Mesendoderm (in vitro differentiated cells): ENCODE measurements around the gene C11orf54.

Experiments used
- DNase-seq: peaks from one replicate; pipeline ENCODE4 v3.0.0; 2013
- H2AK5ac ChIP-seq: 2 replicates; pipeline ENCODE4 v1.6.1; 2013; ENCODE audit warnings: low read length, inconsistent platforms
- H2BK120ac ChIP-seq: 2 replicates; pipeline ENCODE4 v1.6.1; 2013; ENCODE audit warnings: low read depth, mild to moderate bottlenecking, low read length, moderate library complexity, mixed read lengths
- H2BK15ac ChIP-seq: replicated peaks from 2 replicates; pipeline ENCODE4 v1.6.1; 2013; ENCODE audit warnings: low read depth, mild to moderate bottlenecking, moderate library complexity
- H2BK5ac ChIP-seq: 2 replicates; pipeline ENCODE4 v1.6.1; 2013; ENCODE audit warnings: low read length, inconsistent platforms
- H3K18ac ChIP-seq: 2 replicates; pipeline ENCODE4 v1.6.1; 2013; ENCODE audit warnings: mild to moderate bottlenecking, low read length, mixed read lengths
- H3K23ac ChIP-seq: one replicate; pipeline ENCODE4 v1.6.1; 2013; ENCODE audit warnings: low read length
- H3K27ac ChIP-seq: 2 replicates; pipeline ENCODE4 v1.5.1; 2013; ENCODE audit warnings: low read depth, mild to moderate bottlenecking, inconsistent platforms, low read length, moderate library complexity
- H3K27me3 ChIP-seq: 2 replicates; pipeline ENCODE4 v1.6.1; 2013; ENCODE audit warnings: low read length, control low read depth, mild to moderate bottlenecking, inconsistent platforms; ENCODE audit not compliant: insufficient read depth, poor library complexity
- H3K36me3 ChIP-seq: 2 replicates; pipeline ENCODE4 v1.6.1; 2013; ENCODE audit warnings: low read length, inconsistent platforms; ENCODE audit not compliant: control insufficient read depth, insufficient read depth
- H3K4ac ChIP-seq: one replicate; pipeline ENCODE4 v1.6.1; 2013; ENCODE audit warnings: low read depth, mild to moderate bottlenecking, low read length, moderate library complexity
- H3K4me1 ChIP-seq: 2 replicates; pipeline ENCODE4 v1.6.1; 2013; ENCODE audit warnings: low read depth, low read length, inconsistent platforms; ENCODE audit not compliant: control insufficient read depth
- H3K4me2 ChIP-seq: 2 replicates; pipeline ENCODE4 v1.6.1; 2013; ENCODE audit warnings: low read length
- H3K4me3 ChIP-seq: 2 replicates; pipeline ENCODE4 v1.5.1; 2013; ENCODE audit warnings: mild to moderate bottlenecking, low read length
- H3K56ac ChIP-seq: one replicate; pipeline ENCODE4 v1.6.1; 2013; ENCODE audit warnings: low read length
- H3K79me1 ChIP-seq: 2 replicates; pipeline ENCODE4 v1.6.1; 2013; ENCODE audit warnings: low read length, inconsistent platforms
- H3K79me2 ChIP-seq: 2 replicates; pipeline ENCODE4 v1.6.1; 2013; ENCODE audit warnings: mild to moderate bottlenecking, low read length; ENCODE audit not compliant: control insufficient read depth, insufficient read depth
- H3K9ac ChIP-seq: 2 replicates; pipeline ENCODE4 v1.6.1; 2013; ENCODE audit warnings: low read length, inconsistent platforms
- H4K5ac ChIP-seq: one replicate; pipeline ENCODE4 v1.6.1; 2013; ENCODE audit warnings: low read length
- H4K8ac ChIP-seq: one replicate; pipeline ENCODE4 v1.6.1; 2013; ENCODE audit warnings: low read depth, mild to moderate bottlenecking, control low read depth, low read length, moderate library complexity
- WGBS: extraction: QIAGEN DNeasy Blood & Tissue Kit; methylation state at CpG from one replicate; pipeline ENCODE4 v1.1.7; 2013; ENCODE audit warnings: low lambda C conversion rate, missing lambda C conversion rate; ENCODE audit not compliant: insufficient coverage; ENCODE audit errors: extremely low coverage; 5-methylcytosine and 5-hydroxymethylcytosine counted together

Gene C11orf54

GRCh38 chr11:93736129-93736528 lies 5.3 kb upstream of the C11orf54 start:
- H2BK5ac ChIP-seq: no peak overlapping the region
- H3K4me3 ChIP-seq: no peak overlapping the region
- no peak overlapping the region for H3K23ac ChIP-seq
- no peak for DNase-seq
- no peaks in the 10 kb centered on the region for H3K4me1 ChIP-seq
- H3K18ac ChIP-seq: no peak overlapping the region
- H2BK15ac ChIP-seq: no peak overlapping the region
- H3K9ac ChIP-seq: no peak overlapping the region
- H3K4ac ChIP-seq: no peak overlapping the region
- no peak overlapping the region for H2AK5ac ChIP-seq
- H3K79me2 ChIP-seq: peaks cover 50% of the 10 kb centered on the region
- no peaks in the 10 kb centered on the region for H3K27me3 ChIP-seq
- no peak overlapping the region for H3K27ac ChIP-seq
- peaks cover 13% of the 10 kb centered on the region for H3K36me3 ChIP-seq
- no peak overlapping the region for H4K8ac ChIP-seq
- no peak overlapping the region for H3K4me2 ChIP-seq
- no peak overlapping the region for H2BK120ac ChIP-seq
- H3K79me1 ChIP-seq: no peaks in the 10 kb centered on the region
- no peak overlapping the region for H4K5ac ChIP-seq
- no peak overlapping the region for H3K56ac ChIP-seq

GRCh38 chr11:93737904-93738612 lies 3.4 kb upstream of the C11orf54 start:
- Histone ChIP-seq H2BK5ac (no peak overlapping the region), H2BK15ac (no peak overlapping the region), H3K18ac (no peak overlapping the region), H3K36me3 (peaks cover 13% of the 10 kb centered on the region), H3K4me1 (no peaks in the 10 kb centered on the region), H4K8ac (no peak overlapping the region), H3K4me2 (peak overlapping the region; percentile 63), H3K9ac (peak overlapping the region; percentile 100), H3K27ac (no peak overlapping the region), H2AK5ac (no peak overlapping the region), H3K4me3 (peak overlapping the region; percentile 13), H3K79me2 (peaks cover 56% of the 10 kb centered on the region), H3K79me1 (peaks cover 4% of the 10 kb centered on the region), H2BK120ac (no peak overlapping the region), H3K4ac (no peak overlapping the region), H4K5ac (no peak overlapping the region), H3K23ac (no peak overlapping the region), H3K56ac (peak overlapping the region; percentile 50), H3K27me3 (no peaks in the 10 kb centered on the region)
- DNase-seq: no peak
- no CpG with 5 or more reads among the region's 6 CpGs for WGBS

GRCh38 chr11:93738647-93739081 lies 2.8 kb upstream of the C11orf54 start:
- Histone ChIP-seq H3K27ac (no peak overlapping the region), H4K8ac (no peak overlapping the region), H2BK15ac (no peak overlapping the region), H3K23ac (no peak overlapping the region), H3K4me2 (peak overlapping the region; percentile 63), H3K4me1 (no peaks in the 10 kb centered on the region), H3K79me2 (peaks cover 58% of the 10 kb centered on the region), H2AK5ac (no peak overlapping the region), H3K4me3 (peak overlapping the region; percentile 45), H3K27me3 (no peaks in the 10 kb centered on the region), H4K5ac (no peak overlapping the region), H3K79me1 (peaks cover 6% of the 10 kb centered on the region), H3K4ac (no peak overlapping the region), H3K9ac (peak overlapping the region; percentile 100), H2BK120ac (no peak overlapping the region), H3K56ac (peak overlapping the region; percentile 80), H3K18ac (no peak overlapping the region), H2BK5ac (no peak overlapping the region), H3K36me3 (peaks cover 11% of the 10 kb centered on the region)
- WGBS: no CpG with 5 or more reads among the region's 6 CpGs
- DNase-seq: no peak

DNA sequence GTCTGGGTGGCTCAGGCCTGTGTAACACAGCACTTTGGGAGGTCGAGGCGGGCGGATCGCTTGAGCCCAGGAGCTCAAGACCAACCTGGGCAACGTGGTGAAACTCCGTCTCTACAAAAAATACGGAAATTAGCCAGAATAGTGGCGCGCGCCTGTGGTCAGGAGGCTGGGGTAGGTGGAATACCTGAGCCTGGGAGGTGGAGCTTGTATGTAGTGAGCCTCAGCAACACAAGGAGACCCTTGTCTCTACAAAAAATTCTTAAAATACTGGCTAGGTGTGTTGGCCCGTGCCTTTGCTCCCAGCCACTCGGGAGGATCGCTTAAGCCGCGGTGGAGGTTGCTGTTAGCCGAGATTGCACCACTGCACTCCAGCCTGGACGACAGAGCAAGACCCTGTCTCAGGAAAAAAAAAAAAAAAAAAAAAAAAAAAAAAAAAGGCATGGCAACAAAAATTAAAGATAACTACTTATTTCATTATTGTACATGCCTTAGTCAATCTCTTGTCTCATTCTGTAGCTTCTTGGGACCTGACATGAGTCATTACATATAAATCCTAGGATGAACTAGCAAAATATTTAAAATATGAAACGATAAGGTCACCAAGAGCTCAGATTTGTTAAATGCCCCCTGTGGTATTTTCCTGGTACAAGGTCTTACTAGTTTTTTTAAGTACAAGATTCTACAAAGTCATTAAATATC lies 1.3 kb upstream of the C11orf54 start:
- Histone ChIP-seq H3K27ac (peak overlapping the region; percentile 55), H2AK5ac (no peak overlapping the region), H3K56ac (peak overlapping the region; percentile 100), H2BK120ac (no peak overlapping the region), H3K79me2 (peaks cover 53% of the 10 kb centered on the region), H3K4me2 (peak overlapping the region; percentile 48), H2BK5ac (no peak overlapping the region), H4K5ac (no peak overlapping the region), H3K4me3 (peak overlapping the region; percentile 100), H3K36me3 (peaks cover 8% of the 10 kb centered on the region), H3K23ac (no peak overlapping the region), H2BK15ac (no peak overlapping the region), H4K8ac (no peak overlapping the region), H3K4ac (peak overlapping the region; percentile 91), H3K27me3 (no peaks in the 10 kb centered on the region), H3K4me1 (no peaks in the 10 kb centered on the region), H3K9ac (peak overlapping the region; percentile 100), H3K79me1 (peaks cover 8% of the 10 kb centered on the region), H3K18ac (peak overlapping the region; percentile 31)
- no CpG with 5 or more reads among the region's 18 CpGs for WGBS
- DNase-seq: peak; percentile 81

- peak overlapping the region; percentile 99 for H3K4ac ChIP-seq
- no peaks in the 10 kb centered on the region for H3K27me3 ChIP-seq
- H4K5ac ChIP-seq: peak overlapping the region; percentile 59
- peaks cover 5% of the 10 kb centered on the region for H3K36me3 ChIP-seq
- H3K23ac ChIP-seq: peak overlapping the region; percentile 74
- H3K4me1 ChIP-seq: no peaks in the 10 kb centered on the region
- H2BK120ac ChIP-seq: no peak overlapping the region
- H3K4me2 ChIP-seq: no peak overlapping the region
- H3K56ac ChIP-seq: peak overlapping the region; percentile 100
- peaks cover 50% of the 10 kb centered on the region for H3K79me2 ChIP-seq
- peaks cover 8% of the 10 kb centered on the region for H3K79me1 ChIP-seq
- H2BK5ac ChIP-seq: peak overlapping the region; percentile 96
- DNase-seq: peak; percentile 70
- H2AK5ac ChIP-seq: peak overlapping the region; percentile 90
- H3K9ac ChIP-seq: peak overlapping the region; percentile 100
- peak overlapping the region; percentile 98 for H3K18ac ChIP-seq
- no peak overlapping the region for H2BK15ac ChIP-seq
- peak overlapping the region; percentile 90 for H3K27ac ChIP-seq
- peak overlapping the region; percentile 100 for H3K4me3 ChIP-seq
- WGBS: no CpG with 5 or more reads among the region's 20 CpGs
- H4K8ac ChIP-seq: peak overlapping the region; percentile 99
Measured at GRCh38 chr11:93740730-93741093, 760 bp upstream of the C11orf54 start.
